HK-2 (cell line): ENCODE data around the gene USHBP1.

Experiments
- DNase-seq: peaks from one replicate; pipeline ENCODE4 v3.0.0-alpha.2; 2018; ENCODE audit not compliant: unreplicated experiment

Gene USHBP1

GRCh38 chr19:17263712-17264640 lies 569 bp downstream of the USHBP1 start:
- no peak for DNase-seq

GRCh38 chr19:17262557-17262956 lies 2.0 kb downstream of the USHBP1 start:
- DNase-seq = no peak

GRCh38 chr19:17260842-17261325 lies 3.7 kb downstream of the USHBP1 start:
- DNase-seq = peak; percentile 83

DNA sequence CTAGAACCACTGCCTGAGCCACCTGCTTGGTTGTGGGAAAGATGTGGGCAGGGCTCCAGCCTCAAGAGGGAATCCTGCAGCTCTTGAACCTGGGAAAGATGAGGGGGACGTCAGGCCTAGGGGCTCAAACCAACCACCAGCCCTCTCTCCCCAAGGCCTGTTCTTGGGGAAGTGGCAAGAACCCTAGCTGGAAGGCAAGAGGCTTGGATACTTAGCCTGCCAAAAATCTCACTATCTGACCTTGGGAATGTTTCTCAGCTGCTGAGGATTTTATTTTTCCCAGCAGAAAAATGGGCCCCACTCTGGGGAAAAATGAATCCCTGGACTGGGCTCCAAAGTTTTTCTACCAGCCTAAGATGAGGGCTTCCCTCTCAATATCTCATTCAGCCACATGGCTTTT lies 4.6 kb downstream of the USHBP1 start:
- no peak for DNase-seq

- no peak for DNase-seq
Measured at GRCh38 chr19:17259118-17259780, 5.3 kb downstream of the USHBP1 start.

GRCh38 chr19:17256130-17256529 lies 8.4 kb downstream of the USHBP1 start:
- no peak for DNase-seq

DNA sequence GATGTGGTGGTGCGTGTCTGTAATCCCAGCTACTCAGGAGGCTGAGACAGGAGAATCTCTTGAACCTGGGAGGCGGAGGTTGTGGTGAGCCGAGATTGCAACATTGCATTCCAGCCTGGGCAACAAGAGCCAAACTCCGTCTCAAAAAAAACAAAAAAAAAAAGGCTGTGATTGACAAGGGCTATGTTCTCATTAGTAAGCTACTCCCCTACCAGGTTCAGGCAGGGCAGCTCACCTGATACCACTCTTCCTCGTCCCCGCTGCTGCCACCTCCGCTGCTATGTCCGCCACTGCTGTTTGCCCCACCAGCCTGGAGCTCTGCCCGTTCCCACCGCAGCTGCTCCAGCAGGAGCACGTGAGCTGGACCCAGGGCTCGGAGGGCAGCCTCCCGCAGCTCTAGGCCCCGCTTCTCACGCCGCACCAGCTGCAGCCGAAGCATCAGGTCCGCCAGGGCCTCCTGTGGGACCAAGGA lies 9.4 kb downstream of the USHBP1 start:
- DNase-seq = no peak

GRCh38 chr19:17254636-17255035 lies 9.9 kb downstream of the USHBP1 start:
- no peak for DNase-seq

- no peak for DNase-seq
Measured at GRCh38 chr19:17249887-17250548, 14.5 kb downstream of the USHBP1 start.

DNA sequence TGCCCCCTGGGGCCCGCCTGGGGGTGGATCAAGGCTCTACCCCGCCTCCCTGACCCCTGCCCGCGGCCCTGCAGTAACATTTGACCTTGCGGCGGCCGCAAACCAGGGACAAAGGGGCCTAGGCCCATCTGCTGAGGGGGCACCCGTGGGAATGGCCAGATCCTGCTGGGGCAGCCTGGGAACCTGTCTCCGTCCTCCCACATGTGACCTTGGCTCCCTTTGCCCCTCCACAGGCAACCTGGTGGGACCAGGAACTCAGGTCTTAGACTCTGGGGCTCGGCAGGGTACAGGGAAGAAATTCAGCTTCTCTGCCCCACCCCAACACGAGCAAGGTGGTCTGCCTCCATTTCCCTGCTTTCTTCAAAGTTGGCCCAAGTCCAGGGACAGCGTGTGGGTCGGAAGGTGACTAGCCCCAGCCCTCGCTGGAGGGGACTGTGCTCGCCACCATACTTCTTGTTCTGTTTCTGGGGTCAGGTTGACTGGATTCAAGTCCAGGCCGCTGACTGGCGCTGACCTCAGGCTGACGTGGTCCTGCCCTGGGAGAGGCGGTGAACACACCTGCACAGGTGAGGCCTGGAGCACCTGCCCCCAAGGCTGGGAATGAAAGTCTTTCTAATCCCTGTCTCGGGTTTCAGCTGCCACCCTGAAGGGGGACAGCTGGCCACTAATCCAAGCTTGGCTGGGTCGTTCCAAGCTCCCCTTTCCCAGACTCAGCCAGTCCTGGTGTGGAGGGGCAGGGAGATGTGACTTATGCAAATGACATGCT lies 16.4 kb downstream of the USHBP1 start:
- no peak for DNase-seq

DNA sequence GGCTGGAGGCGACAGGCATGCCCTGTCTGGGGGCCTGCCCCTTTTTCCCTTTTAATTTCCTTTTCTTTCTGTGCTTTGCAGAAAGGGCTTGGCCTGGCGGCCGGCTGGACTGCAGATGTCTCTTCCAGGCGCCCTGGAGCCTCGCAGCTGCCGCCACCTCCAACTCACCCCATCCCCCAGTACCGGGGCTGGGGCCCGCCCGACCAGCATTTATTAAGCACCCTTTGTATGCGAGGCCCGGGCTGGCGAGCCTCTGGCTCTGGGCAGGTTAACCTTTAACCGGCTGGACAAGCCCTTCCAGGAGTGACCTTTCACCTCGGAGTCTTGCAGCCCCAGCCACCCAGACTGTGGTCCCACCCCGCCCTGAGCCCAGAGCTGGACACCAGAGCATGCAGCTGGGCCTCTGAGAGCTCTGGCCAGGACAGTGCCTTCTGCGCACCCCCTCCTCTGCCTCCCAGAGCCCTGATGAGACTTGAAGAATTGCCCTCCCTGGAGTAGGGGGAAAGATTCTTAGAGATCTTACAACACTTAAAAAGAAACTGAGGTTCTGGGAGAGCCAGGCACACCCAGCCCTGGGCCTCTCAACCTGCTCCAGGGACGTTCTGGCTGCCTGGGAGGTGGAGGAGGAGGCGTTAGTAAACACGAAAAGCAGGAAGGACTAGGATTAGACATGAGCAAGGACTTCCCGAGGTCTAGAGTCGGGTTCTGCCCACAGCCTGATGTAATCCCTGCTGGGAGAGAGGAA lies 17.7 kb downstream of the USHBP1 start:
- no peak for DNase-seq

- DNase-seq = peak; percentile 45
Measured at GRCh38 chr19:17245535-17245984, 19.0 kb downstream of the USHBP1 start, which contains the start of gene NR2F6. Gene NR2F6, minus strand, starts transcription at chr19:17245919. Its CDS starts 699 bp downstream, at chr19:17245220.

DNA sequence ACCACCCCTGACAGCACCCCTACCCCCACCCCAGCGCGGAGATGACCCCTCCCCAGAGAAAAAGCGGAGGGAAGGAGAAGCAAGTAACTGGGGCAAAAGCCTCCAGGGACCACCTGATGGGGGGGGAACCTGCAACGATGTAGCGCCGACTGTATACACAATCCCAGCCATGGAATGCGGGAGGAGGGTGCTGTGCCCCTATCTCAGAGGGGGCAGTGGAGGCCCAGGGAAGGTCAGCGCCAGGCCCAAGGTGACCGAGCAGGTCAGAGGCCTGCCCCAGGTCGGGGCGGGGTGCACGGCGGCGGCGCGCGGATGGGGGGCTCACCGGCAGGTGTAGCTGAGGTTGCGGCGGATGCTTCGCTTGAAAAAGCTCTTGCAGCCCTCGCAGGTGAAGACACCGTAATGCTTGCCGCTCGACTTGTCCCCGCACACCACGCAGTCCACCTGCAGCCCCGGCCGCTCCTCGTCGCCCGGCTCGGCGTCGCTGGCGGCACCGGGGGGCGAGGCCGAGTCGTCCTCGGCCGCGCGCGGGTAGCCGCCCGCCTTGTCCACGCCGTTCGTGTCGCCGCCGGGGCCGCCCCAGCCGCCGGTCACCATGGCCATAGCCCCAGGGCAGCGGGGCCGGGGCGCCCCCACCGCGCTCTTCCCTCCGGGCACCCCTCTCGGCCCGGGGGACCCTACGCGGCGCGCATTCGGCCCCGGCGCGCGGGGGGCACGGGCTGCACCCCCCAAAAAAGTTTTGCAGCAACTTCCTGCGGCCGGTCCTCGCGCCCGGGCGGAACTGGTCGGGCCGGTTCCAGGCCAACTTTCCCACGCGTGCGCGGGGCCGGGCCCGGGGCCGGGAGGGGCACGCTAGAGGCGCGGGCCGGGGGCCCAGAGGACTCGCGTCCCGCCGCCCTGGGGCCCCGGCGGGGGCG lies 19.7 kb downstream of the USHBP1 start:
- no peak for DNase-seq

DNA sequence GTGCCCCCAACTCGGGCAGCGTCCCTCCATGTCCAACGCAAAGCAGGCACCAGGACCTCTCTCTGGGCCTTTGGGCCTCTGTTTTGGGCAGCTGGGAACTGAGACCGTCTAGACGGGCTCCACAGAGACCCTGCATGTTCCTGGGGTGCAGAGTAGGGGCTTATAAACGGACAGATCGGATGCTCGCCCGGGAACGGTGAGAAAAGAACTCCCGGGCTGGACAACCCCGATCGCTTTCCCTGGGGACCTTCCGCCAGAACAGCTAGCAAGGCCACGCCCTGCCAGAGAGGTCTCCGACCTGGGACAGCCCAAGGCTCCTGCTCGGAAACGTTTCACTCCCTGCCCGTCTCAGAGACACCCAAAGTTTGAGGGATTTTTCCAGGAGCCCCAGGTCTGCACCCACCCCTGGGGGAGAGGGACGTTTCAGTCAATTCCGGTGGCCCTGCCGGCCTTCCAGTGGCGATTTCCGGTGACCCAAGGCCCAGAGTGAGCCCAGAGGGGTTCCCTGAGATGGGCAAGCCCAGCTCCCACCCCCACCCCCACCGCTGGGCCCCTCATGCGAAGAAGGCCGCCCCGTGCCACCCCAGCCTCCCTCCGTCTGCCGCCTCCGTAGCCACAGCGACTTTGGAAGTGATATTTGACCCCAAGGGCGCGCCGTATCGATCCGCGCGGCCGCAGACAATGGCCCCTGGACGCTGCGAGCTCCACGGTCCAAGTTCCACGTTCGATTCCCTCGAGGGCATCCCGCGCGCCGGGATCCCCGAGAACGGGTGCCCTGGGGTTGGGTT lies 20.5 kb downstream of the USHBP1 start:
- DNase-seq = peak; percentile 63

DNA sequence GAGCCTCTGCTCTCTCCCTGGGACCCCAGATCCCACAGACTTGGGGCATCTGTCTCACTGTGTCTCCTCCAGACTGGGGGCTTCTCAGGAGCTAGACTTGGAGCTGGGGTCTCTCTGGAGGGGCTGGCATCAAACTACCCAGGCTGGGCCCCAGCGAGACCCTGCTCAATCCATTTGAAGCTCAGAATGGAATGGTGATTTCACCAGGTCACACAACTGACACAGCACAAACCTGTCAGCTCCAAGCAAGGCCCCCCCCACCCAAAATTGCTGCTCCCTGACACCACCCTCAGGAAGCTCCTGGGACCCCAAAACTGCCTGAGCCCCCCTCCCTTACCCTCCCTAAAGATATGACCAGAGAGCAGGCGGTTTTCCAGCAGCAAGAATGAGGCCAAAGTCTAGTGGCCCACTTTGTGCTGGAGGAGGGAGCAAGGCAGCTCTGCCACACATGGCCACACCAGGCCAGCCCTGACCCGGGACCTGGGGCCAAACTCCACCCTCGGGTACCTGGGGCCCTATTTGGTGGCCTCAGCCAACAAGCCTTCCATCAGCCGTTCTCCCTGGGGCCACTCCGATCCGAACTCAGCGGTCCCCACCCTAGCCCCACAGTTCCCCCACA lies 21.2 kb downstream of the USHBP1 start:
- DNase-seq = no peak

DNA sequence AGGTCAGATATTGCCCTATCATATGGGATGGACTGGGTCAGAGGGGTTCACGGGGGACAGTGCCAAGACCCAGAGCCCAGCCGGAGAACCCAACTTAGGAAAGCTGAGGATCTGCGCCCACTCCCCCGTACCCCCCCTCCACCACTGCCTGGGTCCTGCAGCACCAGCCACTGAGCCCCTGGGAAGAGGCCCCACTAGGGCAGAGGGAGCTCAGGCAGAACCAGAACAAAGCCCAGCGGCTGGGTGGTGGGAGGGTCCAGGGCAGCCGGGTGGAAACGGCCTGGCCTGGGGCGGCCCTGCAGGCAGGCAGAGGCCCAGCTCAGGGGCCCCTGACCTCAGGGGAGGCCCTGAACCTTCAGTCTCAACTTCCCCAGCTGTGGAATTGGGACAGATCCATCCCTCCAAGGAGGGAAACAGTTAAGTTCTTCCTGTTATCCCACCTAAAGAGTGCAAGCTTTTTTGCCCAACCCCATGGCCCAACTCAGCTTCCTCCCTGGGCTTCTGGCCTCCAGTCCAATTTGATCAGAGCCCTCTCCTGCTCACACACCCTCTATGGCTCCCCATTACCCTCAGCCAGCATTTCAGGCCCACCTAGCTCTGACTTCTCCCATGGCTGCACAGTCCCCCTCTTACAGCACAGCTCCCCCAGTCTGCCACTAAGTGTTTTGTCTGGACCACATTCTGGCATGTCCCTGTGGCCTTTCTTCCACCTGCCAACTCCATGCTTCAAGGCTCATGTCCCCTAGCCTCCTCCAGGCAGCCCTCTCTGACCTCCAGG lies 21.9 kb downstream of the USHBP1 start:
- DNase-seq = no peak

GRCh38 chr19:17240826-17241399 lies 23.6 kb downstream of the USHBP1 start:
- DNase-seq = no peak
